HepG2 (cell line): ENCODE results near the gene FGF21. TPM values are rescaled to one million over a fixed set of nuclear protein-coding genes. Genes with fewer than 3 reads are reported as not detected.

Source experiments
- ATAC-seq: fragments of 200-7000 bp; cut with Tn5 transposase; 3 replicates; pipeline ENCODE4 v1.9.1; 2020; ENCODE audit warnings: mild to moderate bottlenecking, moderate library complexity
- BruUV-seq: library from RNA; stranded (reverse); fragments of 400-500 nt; replicated peaks from 2 replicates; lab custom pipeline; 2021; lab: Mats Ljungman, UMichigan
- CTCF ChIA-PET: fragments of 300-600 bp; formaldehyde crosslinking; extraction: SDS; loops from one replicate; lab custom pipeline; 2021; ENCODE audit warnings: low total read pairs, inconsistent platforms, low intra/inter-chr PET ratio; lab: Yijun Ruan, JAX
- POLR2A ChIA-PET: fragments of 350-600 bp; sonication (Branson Sonifier 250); formaldehyde crosslinking; loops from one replicate; lab custom pipeline; 2020; ENCODE audit warnings: antibody characterized with exemption, inconsistent platforms; lab: Yijun Ruan, JAX
- DNase-seq: peaks from one replicate; pipeline ENCODE4 v3.0.0-alpha.2; 2015; ENCODE audit warnings: low spot score
- FAIRE-seq: peaks from 3 replicates; lab custom pipeline; 2011; peaks lifted over from hg19 to GRCh38; lab: Jason Lieb, UNC
- H2AFZ ChIP-seq: one replicate; pipeline ENCODE4 v1.6.1; 2011; ENCODE audit warnings: low read length, inconsistent platforms
- H3K27ac ChIP-seq: fragments of 300-600 bp; 3 replicates; pipeline ENCODE4 v1.8.0; 2011; ENCODE audit warnings: mixed run types, mild to moderate bottlenecking, mixed read lengths, low read length, inconsistent platforms; ENCODE audit not compliant: insufficient read depth; ENCODE audit errors: extremely low read length
- H3K27me3 ChIP-seq, 2 experiments: fragments of 200-600 bp in 1 of 2; 2 replicates in 1 of 2; 3 replicates in 1 of 2; pipeline versions ENCODE4 v1.6.0 to v1.8.0; 2011; ENCODE audit warnings: low read length in 2 of 2, mild to moderate bottlenecking in 2 of 2, moderate library complexity in 2 of 2, inconsistent platforms in 1 of 2; ENCODE audit not compliant: insufficient read depth in 2 of 2, control insufficient read depth in 1 of 2
- H3K36me3 ChIP-seq, 2 experiments: fragments of 200-600 bp in 1 of 2; replicated peaks in 1 of 2; 2 replicates in 1 of 2; 3 replicates in 1 of 2; pipeline versions ENCODE4 v1.5.1 to v1.8.0; 2011; ENCODE audit warnings: low read length in 2 of 2, inconsistent platforms in 1 of 2; ENCODE audit not compliant: insufficient read depth in 2 of 2, control insufficient read depth in 1 of 2
- H3K4me1 ChIP-seq: 2 replicates; pipeline ENCODE4 v1.5.1; 2012; ENCODE audit warnings: low read length, inconsistent platforms; ENCODE audit not compliant: insufficient read depth
- H3K4me2 ChIP-seq: 2 replicates; pipeline ENCODE4 v1.6.0; 2011; ENCODE audit warnings: low read depth, low read length, inconsistent platforms
- H3K4me3 ChIP-seq, 3 experiments: fragments of 200-600 bp in 1 of 3; sonication (generic), shearing (Covaris generic) in 1 of 3; replicated peaks in 1 of 3; 2 replicates each; pipeline ENCODE4 v1.5.1; 2011 to 2016; ENCODE audit warnings: low read length in 3 of 3, inconsistent platforms in 2 of 3, low read depth in 2 of 3, mild to moderate bottlenecking in 2 of 3, control low read depth in 1 of 3, mixed read lengths in 1 of 3; ENCODE audit not compliant: insufficient read depth in 1 of 3
- H3K79me2 ChIP-seq: one replicate; pipeline ENCODE4 v1.6.1; 2011; ENCODE audit warnings: low read length, inconsistent platforms; ENCODE audit not compliant: insufficient read depth
- H3K9ac ChIP-seq: 2 replicates; pipeline ENCODE4 v1.6.0; 2011; ENCODE audit warnings: mild to moderate bottlenecking, low read depth, low read length, inconsistent platforms; ENCODE audit not compliant: insufficient read depth
- H3K9me3 ChIP-seq: 2 replicates; pipeline ENCODE4 v1.5.1; 2012; ENCODE audit warnings: mild to moderate bottlenecking, low read length
- H4K20me1 ChIP-seq: 2 replicates; pipeline ENCODE4 v1.6.0; 2011; ENCODE audit warnings: inconsistent platforms, mild to moderate bottlenecking, low read length, moderate library complexity; ENCODE audit not compliant: insufficient read depth
- BORCS8-MEF2B ChIP-seq: sonication (generic); formaldehyde crosslinking; IDR thresholded peaks from 2 replicates; pipeline ENCODE4 v1.8.0; 2022; ENCODE audit warnings: mild to moderate bottlenecking, missing genetic modification reagents
- GTF2F1 ChIP-seq: fragments of 150-350 bp; IDR thresholded peaks from 2 replicates; pipeline ENCODE4 v1.6.1; 2014; ENCODE audit warnings: low read length
- HMG20B ChIP-seq: conservative IDR thresholded peaks from 2 replicates; pipeline ENCODE4 v1.6.1; 2016; ENCODE audit warnings: missing genetic modification reagents, missing compliant biosample characterization
- ISX ChIP-seq: sonication (generic); formaldehyde crosslinking; conservative IDR thresholded peaks from 2 replicates; pipeline ENCODE4 v1.5.0; 2020; ENCODE audit warnings: missing genetic modification reagents
- KDM3A ChIP-seq: IDR thresholded peaks from 2 replicates; pipeline ENCODE4 v1.6.1; 2018; ENCODE audit warnings: low read depth, missing compliant biosample characterization
- NR2F1 ChIP-seq, 2 experiments: fragments of 450-650 bp in 1 of 2; formaldehyde crosslinking in 1 of 2; IDR thresholded peaks; 2 replicates each; pipeline versions ENCODE4 v1.5.0 to v1.6.1; 2016 to 2020; ENCODE audit warnings: mild to moderate bottlenecking in 1 of 2, missing compliant biosample characterization in 1 of 2, missing genetic modification reagents in 1 of 2, moderate library complexity in 1 of 2
- PRDM4 ChIP-seq: sonication (generic); formaldehyde crosslinking; IDR thresholded peaks from 2 replicates; pipeline ENCODE4 v1.9.0; 2021; ENCODE audit warnings: missing genetic modification reagents, borderline replicate concordance
- TBX2 ChIP-seq: sonication (generic); formaldehyde crosslinking; IDR thresholded peaks from 2 replicates; pipeline ENCODE4 v1.5.0; 2020; ENCODE audit warnings: missing genetic modification reagents, mild to moderate bottlenecking, borderline replicate concordance
- YEATS4 ChIP-seq: sonication (generic); formaldehyde crosslinking; IDR thresholded peaks from 2 replicates; pipeline ENCODE4 v1.4.0; 2020; ENCODE audit warnings: missing genetic modification reagents, borderline replicate concordance
- ZBTB3 ChIP-seq: sonication (generic); formaldehyde crosslinking; IDR thresholded peaks from 2 replicates; pipeline ENCODE4 v1.4.0; 2020; ENCODE audit warnings: low read depth, mild to moderate bottlenecking, moderate library complexity, missing genetic modification reagents, borderline replicate concordance
- ZNF276 ChIP-seq: sonication (generic); formaldehyde crosslinking; IDR thresholded peaks from 2 replicates; pipeline ENCODE4 v1.4.0; 2020; ENCODE audit warnings: mild to moderate bottlenecking, low read depth, missing genetic modification reagents
- ZNF337 ChIP-seq: sonication (generic); formaldehyde crosslinking; IDR thresholded peaks from 2 replicates; pipeline ENCODE4 v1.5.1; 2020; ENCODE audit warnings: missing genetic modification reagents, low read depth, mild to moderate bottlenecking, borderline replicate concordance
- ZNF430 ChIP-seq: sonication (generic); formaldehyde crosslinking; IDR thresholded peaks from 2 replicates; pipeline ENCODE4 v1.9.0; 2021; ENCODE audit warnings: mild to moderate bottlenecking, missing genetic modification reagents
- WGBS: methylation state at CpG from one replicate; pipeline ENCODE4 v1.1.6; 2017; ENCODE audit warnings: low lambda C conversion rate; 5-methylcytosine and 5-hydroxymethylcytosine counted together
- in situ Hi-C: cut with HindIII; loops from 2 replicates; pipeline ENCODE4 v1.10.0; 2017; ENCODE audit warnings: low pct_unique_long_range_greater_than_20kb; ENCODE audit not compliant: extremely low pct_ligation_motif_present
- intact Hi-C: fragments of 100-400 bp; cut with micrococcal nuclease; formaldehyde crosslinking; loops from one replicate; pipeline ENCODE4 v1.10.0; 2022; ENCODE audit not compliant: unreplicated experiment
- polyA plus RNA-seq, 8 experiments: library from polyadenylated mRNA; depleted of rRNA in 3 of 8; stranded (reverse) in 7 of 8; unstranded in 1 of 8; fragments of >200 nt; fragmentation: Illumina TruSeq in 4 of 8; extraction: Trizol in 4 of 8; gene quantifications; 2 replicates each; pipeline versions ENCODE4 v1.2.1 to v1.2.3, GENCODE V29; 2011 to 2016; ENCODE audit warnings: low read depth in 4 of 8, missing spikeins in 1 of 8, mixed read lengths in 1 of 8; ENCODE audit not compliant: insufficient read depth in 1 of 8
- total RNA-seq, 5 experiments: library from RNA; depleted of rRNA; stranded (reverse); fragments of >200 nt; fragmentation: Illumina TruSeq; extraction: Trizol; gene quantifications; 2 replicates each; pipeline ENCODE4 v1.2.3, GENCODE V29; 2016; ENCODE audit warnings: low read depth in 1 of 5
- TF ChIP-seq, protein P1 (sequence below): sonication (generic); formaldehyde crosslinking; conservative IDR thresholded peaks from 2 replicates; pipeline ENCODE4 v1.4.0; 2020; ENCODE audit warnings: missing genetic modification reagents
- TF ChIP-seq, protein P2 (sequence below): sonication (generic); formaldehyde crosslinking; IDR thresholded peaks from 2 replicates; pipeline ENCODE4; 2020; ENCODE audit warnings: missing genetic modification reagents, mild to moderate bottlenecking, borderline replicate concordance

The FGF21 gene
- total and polyA plus RNA-seq, 2 of the 13 experiments (the other 11 are each of a cell fraction or from before 2014, with no cell fraction given), result 0.17 TPM; not detected in 1

- Histone ChIP-seq H2AFZ (no peak overlapping the region), H4K20me1 (no peaks in the 10 kb centered on the region), H3K9ac (no peak overlapping the region), H3K4me1 (no peaks in the 10 kb centered on the region), H3K27ac (no peak overlapping the region), H3K4me2 (no peak overlapping the region), H3K79me2 (no peaks in the 10 kb centered on the region), H3K36me3 (no peaks in the 10 kb centered on the region), H3K4me3 (no peak overlapping the region), H3K27me3 (no peaks in the 10 kb centered on the region), H3K9me3 (no peaks in the 10 kb centered on the region)
- FAIRE-seq (no peak), DNase-seq (no peak), ATAC-seq (no peak)
- 39% methylated on average over 4 of the region's 4 CpGs for WGBS
- in situ Hi-C loops, result no loop called here
- intact Hi-C loops, result no loop called here
- TF ChIP-seq TBX2, result no peak
- no peak for TF ChIP-seq HMG20B (CRISPR knock-in tag)
- no peak for TF ChIP-seq ZNF337
- no peak for TF ChIP-seq ZNF430 (CRISPR knock-in tag)
- TF ChIP-seq BORCS8-MEF2B (CRISPR knock-in tag), result no peak
- TF ChIP-seq ZBTB3, result no peak
- TF ChIP-seq, protein P1, sequence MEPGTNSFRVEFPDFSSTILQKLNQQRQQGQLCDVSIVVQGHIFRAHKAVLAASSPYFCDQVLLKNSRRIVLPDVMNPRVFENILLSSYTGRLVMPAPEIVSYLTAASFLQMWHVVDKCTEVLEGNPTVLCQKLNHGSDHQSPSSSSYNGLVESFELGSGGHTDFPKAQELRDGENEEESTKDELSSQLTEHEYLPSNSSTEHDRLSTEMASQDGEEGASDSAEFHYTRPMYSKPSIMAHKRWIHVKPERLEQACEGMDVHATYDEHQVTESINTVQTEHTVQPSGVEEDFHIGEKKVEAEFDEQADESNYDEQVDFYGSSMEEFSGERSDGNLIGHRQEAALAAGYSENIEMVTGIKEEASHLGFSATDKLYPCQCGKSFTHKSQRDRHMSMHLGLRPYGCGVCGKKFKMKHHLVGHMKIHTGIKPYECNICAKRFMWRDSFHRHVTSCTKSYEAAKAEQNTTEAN (CRISPR knock-in tag), result no peak
- no peak for TF ChIP-seq PRDM4 (CRISPR knock-in tag)
- TF ChIP-seq ZNF276 (CRISPR knock-in tag), result no peak
- TF ChIP-seq GTF2F1, result no peak
- no peak for TF ChIP-seq NR2F1 (CRISPR knock-in tag; IDR thresholded peaks at IDR 0.05)
- TF ChIP-seq, protein P2, sequence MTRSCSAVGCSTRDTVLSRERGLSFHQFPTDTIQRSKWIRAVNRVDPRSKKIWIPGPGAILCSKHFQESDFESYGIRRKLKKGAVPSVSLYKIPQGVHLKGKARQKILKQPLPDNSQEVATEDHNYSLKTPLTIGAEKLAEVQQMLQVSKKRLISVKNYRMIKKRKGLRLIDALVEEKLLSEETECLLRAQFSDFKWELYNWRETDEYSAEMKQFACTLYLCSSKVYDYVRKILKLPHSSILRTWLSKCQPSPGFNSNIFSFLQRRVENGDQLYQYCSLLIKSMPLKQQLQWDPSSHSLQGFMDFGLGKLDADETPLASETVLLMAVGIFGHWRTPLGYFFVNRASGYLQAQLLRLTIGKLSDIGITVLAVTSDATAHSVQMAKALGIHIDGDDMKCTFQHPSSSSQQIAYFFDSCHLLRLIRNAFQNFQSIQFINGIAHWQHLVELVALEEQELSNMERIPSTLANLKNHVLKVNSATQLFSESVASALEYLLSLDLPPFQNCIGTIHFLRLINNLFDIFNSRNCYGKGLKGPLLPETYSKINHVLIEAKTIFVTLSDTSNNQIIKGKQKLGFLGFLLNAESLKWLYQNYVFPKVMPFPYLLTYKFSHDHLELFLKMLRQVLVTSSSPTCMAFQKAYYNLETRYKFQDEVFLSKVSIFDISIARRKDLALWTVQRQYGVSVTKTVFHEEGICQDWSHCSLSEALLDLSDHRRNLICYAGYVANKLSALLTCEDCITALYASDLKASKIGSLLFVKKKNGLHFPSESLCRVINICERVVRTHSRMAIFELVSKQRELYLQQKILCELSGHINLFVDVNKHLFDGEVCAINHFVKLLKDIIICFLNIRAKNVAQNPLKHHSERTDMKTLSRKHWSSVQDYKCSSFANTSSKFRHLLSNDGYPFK (CRISPR knock-in tag), result no peak
- no peak for TF ChIP-seq ISX (CRISPR knock-in tag)
- TF ChIP-seq YEATS4 (CRISPR knock-in tag), result no peak
- no peak for TF ChIP-seq KDM3A (CRISPR knock-in tag)
- CTCF ChIA-PET, result no interaction called here
- POLR2A ChIA-PET, result no interaction called here
- no TSS peak for BruUV-seq
Measured at GRCh38 chr19:48731452-48731851, 23.9 kb upstream of the FGF21 start.
